ENCODE data around the gene FHOD3.

Gene FHOD3

GRCh38 chr18:36378205-36378604 lies 80.7 kb downstream of the FHOD3 start:
- no peak for DNase-seq (ENCODE audit: low read depth in 3 of 3, low spot score in 1 of 3)

DNA sequence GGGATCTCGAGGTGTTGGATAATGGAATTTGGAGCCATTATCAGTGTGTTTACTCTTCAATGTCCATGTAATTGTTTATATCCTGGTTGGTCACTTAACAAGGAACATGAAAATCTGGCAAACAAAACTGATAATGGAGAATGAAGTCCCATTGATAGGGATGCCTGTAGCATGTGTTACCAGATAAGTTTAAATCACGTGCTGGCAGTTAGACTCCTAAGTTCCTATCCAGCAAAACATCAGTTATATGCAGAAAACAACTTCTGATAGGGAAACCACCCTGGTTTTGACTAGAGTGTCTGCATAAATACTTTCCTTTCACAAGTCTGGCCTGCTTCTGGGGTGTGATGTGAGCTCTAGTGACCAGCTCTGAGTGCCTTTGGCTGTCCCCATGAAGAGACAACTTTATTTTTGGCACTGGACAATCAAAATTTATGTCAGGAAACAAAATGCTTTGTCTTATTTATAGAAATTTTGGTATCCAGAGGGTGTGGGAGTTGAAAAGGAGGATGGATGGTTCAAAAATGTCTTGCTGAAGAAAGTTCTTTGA lies 82.0 kb downstream of the FHOD3 start:
- DNase-seq (ENCODE audit: low read depth in 3 of 3, low spot score in 1 of 3), result no peak

- no peak for DNase-seq (ENCODE audit: low read depth in 3 of 3, low spot score in 1 of 3)
These were observed 82.8 kb downstream of the FHOD3 start for GRCh38 chr18:36380173-36380827.

DNA sequence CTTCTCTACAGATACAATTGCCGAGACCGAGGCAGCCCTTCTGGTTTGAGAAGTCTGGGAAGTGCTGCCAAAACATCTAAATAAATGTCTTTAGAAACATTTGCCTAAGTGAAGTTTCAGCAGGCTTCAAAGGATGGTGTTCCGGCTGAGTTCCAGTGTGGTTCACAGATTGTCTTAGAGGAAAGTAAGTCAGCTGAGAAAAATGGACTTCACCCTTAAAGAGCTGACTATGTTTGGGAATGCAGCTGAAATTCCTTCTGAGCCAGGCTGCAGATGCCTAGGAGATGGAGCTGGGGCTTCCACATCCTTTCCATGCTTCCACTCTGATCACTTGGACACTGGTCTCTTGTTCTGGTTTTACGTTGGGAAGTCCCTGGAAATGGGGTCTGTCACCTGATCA lies 83.6 kb downstream of the FHOD3 start:
- DNase-seq (ENCODE audit: low read depth in 3 of 3, low spot score in 1 of 3), result no peak

- DNase-seq (ENCODE audit: low read depth in 3 of 3, low spot score in 1 of 3), result no peak
These were observed 85.3 kb downstream of the FHOD3 start for GRCh38 chr18:36382854-36383253.

- DNase-seq (ENCODE audit: low read depth in 3 of 3, low spot score in 1 of 3), result no peak
These were observed 88.8 kb downstream of the FHOD3 start for GRCh38 chr18:36386150-36386920.

DNA sequence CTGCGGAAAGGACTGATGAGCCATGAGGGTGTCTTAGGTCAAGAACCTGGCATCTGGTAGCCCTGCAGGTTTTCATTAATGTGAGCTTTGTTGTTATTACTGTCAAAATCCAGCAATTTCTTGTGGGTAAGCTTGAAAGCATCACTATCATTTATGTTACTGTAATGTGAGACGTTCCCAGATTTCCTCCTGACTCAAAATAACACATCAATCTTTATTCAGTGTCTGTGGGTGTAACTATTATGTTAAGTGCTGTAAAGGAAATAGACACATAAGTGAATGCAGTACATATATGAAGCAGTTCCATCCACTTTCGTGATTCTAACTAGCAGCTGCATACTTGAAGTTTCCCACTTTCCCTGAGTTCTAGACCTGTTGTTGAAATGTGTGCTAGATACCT lies 89.8 kb downstream of the FHOD3 start:
- DNase-seq (ENCODE audit: low read depth in 3 of 3, low spot score in 1 of 3), result no peak

GRCh38 chr18:36388310-36388709 lies 90.8 kb downstream of the FHOD3 start:
- no peak for DNase-seq (ENCODE audit: low read depth in 3 of 3, low spot score in 1 of 3)

DNA sequence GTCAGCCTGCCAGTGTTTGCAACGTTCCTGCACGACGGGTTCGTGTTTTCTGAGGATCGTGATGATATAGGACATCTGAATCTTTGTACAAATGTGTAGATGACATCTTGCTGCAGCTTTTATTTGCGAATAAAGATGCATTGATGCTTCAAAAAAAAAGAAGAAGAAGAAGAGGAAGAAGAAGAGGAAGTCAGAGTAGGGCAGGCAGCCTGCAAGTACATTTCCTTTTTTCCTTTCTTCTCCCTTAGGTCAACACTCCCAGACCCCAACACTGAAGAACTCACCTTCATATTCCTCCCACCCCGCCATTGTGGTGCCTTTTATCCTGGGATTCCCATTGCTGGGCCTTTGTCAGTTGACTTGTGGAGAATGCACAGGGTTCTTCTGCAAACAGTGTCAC lies 91.5 kb downstream of the FHOD3 start:
- no peak for DNase-seq (ENCODE audit: low read depth in 3 of 3, low spot score in 1 of 3)

GRCh38 chr18:36389811-36390581 lies 92.5 kb downstream of the FHOD3 start:
- no peak for DNase-seq (ENCODE audit: low read depth in 3 of 3, low spot score in 1 of 3)

- no peak for DNase-seq (ENCODE audit: low read depth in 3 of 3, low spot score in 1 of 3)
These were observed 94.1 kb downstream of the FHOD3 start for GRCh38 chr18:36391426-36392145.

- DNase-seq (ENCODE audit: low read depth in 3 of 3, low spot score in 1 of 3), result no peak
These were observed 94.9 kb downstream of the FHOD3 start for GRCh38 chr18:36392164-36392978.

DNA sequence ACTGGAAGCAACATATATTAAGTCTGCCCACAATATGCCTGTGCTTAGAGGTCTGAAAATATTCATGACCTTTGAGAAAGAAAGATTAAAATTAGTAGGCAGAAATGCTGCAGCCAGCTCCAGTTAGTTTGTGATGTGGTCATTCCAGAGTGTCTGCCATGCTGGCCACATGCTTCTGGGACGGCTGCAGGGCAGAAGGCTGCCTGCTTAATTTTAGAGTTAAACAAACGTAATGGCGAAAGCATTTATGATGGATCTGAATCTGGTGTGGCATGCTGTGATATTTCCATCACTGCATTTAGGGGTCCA lies 95.4 kb downstream of the FHOD3 start:
- no peak for DNase-seq (ENCODE audit: low read depth in 3 of 3, low spot score in 1 of 3)

GRCh38 chr18:36394486-36394885 lies 97.0 kb downstream of the FHOD3 start:
- no peak for DNase-seq (ENCODE audit: low read depth in 3 of 3, low spot score in 1 of 3)

GRCh38 chr18:36396190-36396589 lies 98.7 kb downstream of the FHOD3 start:
- DNase-seq (ENCODE audit: low read depth in 3 of 3, low spot score in 1 of 3), result no peak

- DNase-seq (ENCODE audit: low read depth in 3 of 3, low spot score in 1 of 3), result no peak
These were observed 99.5 kb downstream of the FHOD3 start for GRCh38 chr18:36397033-36397432.

DNA sequence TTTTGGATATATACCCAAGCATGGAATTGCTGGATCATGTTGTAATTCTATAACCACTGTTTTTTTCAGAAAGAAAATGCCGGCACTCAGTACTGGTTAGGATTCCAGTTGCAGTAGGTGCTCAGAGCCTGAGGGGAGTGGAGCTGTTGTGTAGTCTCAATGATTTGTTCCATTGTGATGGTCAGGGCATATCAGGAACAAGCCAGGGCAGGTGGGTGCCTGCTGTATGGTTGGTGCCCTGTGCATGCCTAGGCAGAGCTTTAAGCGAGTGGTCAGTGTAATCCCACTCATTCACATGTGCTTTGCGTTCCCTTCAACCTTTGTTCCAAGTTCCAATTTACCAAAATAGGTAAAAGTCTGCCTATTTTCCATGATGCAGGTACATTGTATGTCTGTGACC lies 100.9 kb downstream of the FHOD3 start:
- DNase-seq (ENCODE audit: low read depth in 3 of 3, low spot score in 1 of 3), result no peak

GRCh38 chr18:36399055-36399454 lies 101.5 kb downstream of the FHOD3 start:
- no peak for DNase-seq (ENCODE audit: low read depth in 3 of 3, low spot score in 1 of 3)

DNA sequence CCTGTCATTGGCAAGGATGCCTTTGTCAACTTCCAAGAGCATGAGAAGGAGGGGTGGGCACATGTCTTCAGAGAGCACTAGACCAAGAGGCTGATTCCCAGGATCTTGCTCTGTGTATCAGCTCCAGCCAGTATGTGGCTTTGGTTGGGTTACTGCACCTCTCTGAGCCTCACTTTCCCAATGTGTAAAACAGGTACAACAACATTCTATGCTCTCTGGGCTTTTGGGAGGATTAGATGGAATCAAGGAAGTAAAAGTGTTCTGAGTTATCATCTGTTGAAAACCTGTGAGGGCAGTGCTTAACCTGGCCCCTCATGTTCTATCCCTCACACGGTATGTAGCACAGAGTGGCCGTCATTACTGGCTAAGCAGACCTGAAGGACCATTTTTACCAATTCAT lies 103.9 kb downstream of the FHOD3 start:
- DNase-seq (ENCODE audit: low read depth in 3 of 3, low spot score in 1 of 3), result no peak

GRCh38 chr18:36402765-36403396 lies 105.4 kb downstream of the FHOD3 start:
- no peak for DNase-seq (ENCODE audit: low read depth in 3 of 3, low spot score in 1 of 3)
